Kasumi-1 (cell line): ENCODE data around the gene NAGS.
"Not testable (repeated sequence)": the region's sequence is repeated elsewhere in the genome, so short reads cannot be mapped to it uniquely, and the experiment has no call there.

Experiments
- DNase-seq, 2 experiments: peaks; one replicate each; lab custom pipeline; 2025; lab: John Stamatoyannopoulos, UW

Gene NAGS

GRCh38 chr17:44006598-44007345 is 2.4 kb downstream of the NAGS start:
- DNase-seq = peak; percentile 96

GRCh38 chr17:44007346-44008204 is 3.2 kb downstream of the NAGS start:
- DNase-seq = no peak

- no peak for DNase-seq
Measured at GRCh38 chr17:44008205-44008909, 3.9 kb downstream of the NAGS start.

GRCh38 chr17:44010966-44011647 is 6.7 kb downstream of the NAGS start:
- DNase-seq = no peak

- DNase-seq = no peak
Measured at GRCh38 chr17:44011876-44012275, 7.5 kb downstream of the NAGS start.

- no peak for DNase-seq
Measured at GRCh38 chr17:44012391-44012790, 8.0 kb downstream of the NAGS start.

GRCh38 chr17:44012874-44013273 is 8.5 kb downstream of the NAGS start:
- no peak for DNase-seq

- no peak for DNase-seq
Measured at GRCh38 chr17:44014133-44014436, 9.7 kb downstream of the NAGS start.

GRCh38 chr17:44014437-44015172 is 10.2 kb downstream of the NAGS start, which contains the start of gene TMEM101:
TSS of gene TMEM101 (minus strand) at chr17:44014963. CDS start at chr17:44014952, 11 bp downstream.
- peak; percentile 90 to 94 for DNase-seq

- not testable (repeated sequence) for DNase-seq
Measured at GRCh38 chr17:44021227-44021626, 16.8 kb downstream of the NAGS start.

GRCh38 chr17:44022246-44022645 is 17.8 kb downstream of the NAGS start:
- no peak for DNase-seq

- DNase-seq = no peak
Measured at GRCh38 chr17:44023545-44024270, 19.3 kb downstream of the NAGS start.

- DNase-seq = no peak
Measured at GRCh38 chr17:44024271-44024663, 19.8 kb downstream of the NAGS start.

GRCh38 chr17:44024853-44025252 is 20.4 kb downstream of the NAGS start:
- no peak for DNase-seq

- DNase-seq = no peak
Measured at GRCh38 chr17:44029736-44030135, 25.3 kb downstream of the NAGS start.

GRCh38 chr17:44030482-44030881 is 26.1 kb downstream of the NAGS start:
- DNase-seq = no peak

- no peak for DNase-seq
Measured at GRCh38 chr17:44033861-44034408, 29.5 kb downstream of the NAGS start.

GRCh38 chr17:44034688-44035087 is 30.3 kb downstream of the NAGS start:
- DNase-seq = not testable (repeated sequence)

- no peak for DNase-seq
Measured at GRCh38 chr17:44037471-44037870, 33.0 kb downstream of the NAGS start.

GRCh38 chr17:44038604-44039011 is 34.2 kb downstream of the NAGS start:
- DNase-seq = no peak
